Hindlimb muscle (tissue), 1 donor: ENCODE results near the gene BACH2. TPM values are rescaled to one million over a fixed set of nuclear protein-coding genes. Genes with fewer than 3 reads are reported as not detected.
A peak's percentile ranks its signal among the peaks of the same experiment; 100 is the strongest.
"Not testable (repeated sequence)": the region's sequence is repeated elsewhere in the genome, so short reads cannot be mapped to it uniquely, and the experiment has no call there.

Experiments used
- DNase-seq: peaks from one replicate; pipeline ENCODE4 v3.0.0-alpha.2; 2013
- polyA plus RNA-seq: library from polyadenylated mRNA; unstranded; fragments of 120-200 nt; gene quantifications from one replicate; pipeline ENCODE4 v1.2.1, GENCODE V29; 2013; ENCODE audit not compliant: insufficient read length

Gene BACH2
- polyA plus RNA-seq, result 6.0 TPM

- DNase-seq, result peak; percentile 91
These were observed at the start of gene BACH2 for GRCh38 chr6:90296341-90297114. Gene BACH2, minus strand, starts transcription at chr6:90296843. Its CDS starts 287,999 bp downstream, at chr6:90008844.

GRCh38 chr6:90343576-90343975, 46.9 kb upstream of the BACH2 start:
- no peak for DNase-seq

- DNase-seq, result no peak
These were observed 41.8 kb upstream of the BACH2 start for GRCh38 chr6:90338409-90338808.

DNA sequence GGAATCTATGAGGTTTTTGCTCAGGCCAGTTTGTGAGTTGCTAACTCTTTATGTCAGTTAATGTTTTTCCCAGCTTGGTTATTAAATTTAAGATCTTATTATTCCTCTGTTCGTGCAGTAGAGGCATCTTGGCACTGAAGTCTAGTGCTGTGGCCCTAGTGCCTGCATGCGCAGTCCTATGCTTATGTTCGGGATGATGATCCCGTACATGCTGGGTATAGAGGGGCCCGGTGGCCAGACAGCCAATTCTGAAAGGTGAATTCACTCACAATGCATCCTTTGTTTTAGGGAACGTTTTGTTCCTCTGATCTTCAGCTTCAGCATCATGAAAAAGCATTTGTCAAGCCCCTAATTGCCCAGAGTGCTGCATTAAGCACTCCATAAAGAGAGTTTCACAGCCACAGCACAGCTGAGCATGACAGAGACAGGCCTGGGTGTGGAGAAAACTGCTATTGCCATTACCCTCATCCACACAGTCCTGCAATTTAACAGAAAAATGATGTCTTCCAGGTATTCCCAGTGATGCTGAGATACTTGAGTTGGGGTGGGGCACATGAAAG, 39.8 kb upstream of the BACH2 start:
- DNase-seq, result no peak

DNA sequence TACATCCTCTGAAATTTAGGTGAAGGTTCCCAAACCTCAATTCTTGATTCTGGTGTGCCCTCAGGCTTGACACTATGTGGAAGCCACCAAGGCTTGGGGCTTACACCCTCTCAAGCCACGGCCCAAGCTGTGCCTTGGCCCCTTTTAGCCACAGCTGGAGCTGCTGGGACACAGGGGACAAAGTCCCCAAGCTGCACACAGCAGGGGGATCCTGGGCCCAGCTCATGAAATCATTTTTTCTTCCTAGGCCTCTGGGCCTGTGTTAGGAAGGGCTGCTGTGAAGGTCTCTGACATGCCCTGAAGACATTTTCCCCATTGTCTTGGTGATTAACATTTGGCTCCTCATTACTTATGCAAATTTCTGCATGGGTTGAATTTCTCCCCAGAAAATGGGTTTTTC, 37.3 kb upstream of the BACH2 start:
- DNase-seq, result no peak

DNA sequence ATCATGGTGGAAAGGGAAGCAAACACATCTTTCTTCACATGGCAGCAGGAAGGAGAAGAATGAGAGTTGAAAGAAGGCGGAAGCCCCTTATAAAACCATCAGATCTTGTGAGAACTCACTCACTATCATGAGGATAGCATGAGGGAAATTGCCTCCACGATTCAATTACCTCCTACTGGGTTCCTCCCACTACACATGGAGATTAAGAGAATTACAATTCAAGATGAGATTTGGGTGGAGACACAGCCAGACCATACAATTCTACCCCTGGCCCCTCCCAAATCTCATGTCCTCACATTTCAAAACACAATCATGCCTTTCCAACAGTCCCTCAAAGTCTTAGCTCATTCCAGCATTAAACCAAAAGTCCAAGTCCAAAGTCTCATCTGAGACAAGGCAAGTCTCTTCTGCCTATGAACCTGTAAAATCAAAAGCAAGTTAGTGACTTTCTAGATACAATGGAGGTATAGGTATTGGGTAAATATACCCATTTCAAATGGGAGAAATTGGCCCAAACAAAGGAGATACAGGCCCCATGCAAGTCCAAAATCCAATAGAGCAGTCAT, 36.4 kb upstream of the BACH2 start:
- DNase-seq, result not testable (repeated sequence)

- DNase-seq, result no peak
These were observed 32.9 kb upstream of the BACH2 start for GRCh38 chr6:90329386-90330077.

GRCh38 chr6:90328004-90328403, 31.4 kb upstream of the BACH2 start:
- no peak for DNase-seq

- no peak for DNase-seq
These were observed 29.9 kb upstream of the BACH2 start for GRCh38 chr6:90326404-90327057.

- no peak for DNase-seq
These were observed 27.1 kb upstream of the BACH2 start for GRCh38 chr6:90323706-90324105.

GRCh38 chr6:90322976-90323474, 26.4 kb upstream of the BACH2 start:
- DNase-seq, result no peak

- no peak for DNase-seq
These were observed 23.5 kb upstream of the BACH2 start for GRCh38 chr6:90319979-90320685.

- DNase-seq, result no peak
These were observed 22.4 kb upstream of the BACH2 start for GRCh38 chr6:90319044-90319443.

GRCh38 chr6:90315986-90316385, 19.3 kb upstream of the BACH2 start:
- no peak for DNase-seq

DNA sequence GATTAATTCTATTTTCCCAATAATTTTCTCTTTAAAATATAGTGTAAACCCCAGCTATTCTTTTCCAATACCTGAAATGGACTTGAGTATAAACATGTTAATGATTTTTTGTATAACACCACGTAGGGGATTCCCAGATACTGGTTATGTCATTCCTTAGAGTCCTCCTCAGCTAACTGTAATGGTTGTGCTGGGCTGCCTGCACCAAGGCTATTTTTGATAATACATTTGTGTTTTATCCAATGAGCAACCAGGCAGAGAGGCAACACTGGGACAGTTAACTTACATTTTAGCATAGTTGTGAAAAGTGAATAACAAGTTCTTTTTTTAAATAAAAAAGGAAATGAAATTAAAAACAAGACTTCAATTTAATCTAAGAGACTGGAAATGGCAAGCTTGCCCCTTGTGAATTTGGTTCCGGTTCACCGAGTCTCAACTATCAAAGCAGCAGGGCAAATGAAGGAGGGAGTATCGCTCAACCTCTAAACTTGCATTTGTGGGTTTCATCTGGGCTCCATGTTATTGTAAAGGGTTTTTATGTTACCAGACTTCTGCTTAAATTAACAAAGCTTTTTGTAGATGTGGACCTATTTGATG, 18.8 kb upstream of the BACH2 start:
- DNase-seq, result no peak

GRCh38 chr6:90314514-90314913, 17.9 kb upstream of the BACH2 start:
- DNase-seq, result no peak

- DNase-seq, result no peak
These were observed 14.9 kb upstream of the BACH2 start for GRCh38 chr6:90311569-90311968.

DNA sequence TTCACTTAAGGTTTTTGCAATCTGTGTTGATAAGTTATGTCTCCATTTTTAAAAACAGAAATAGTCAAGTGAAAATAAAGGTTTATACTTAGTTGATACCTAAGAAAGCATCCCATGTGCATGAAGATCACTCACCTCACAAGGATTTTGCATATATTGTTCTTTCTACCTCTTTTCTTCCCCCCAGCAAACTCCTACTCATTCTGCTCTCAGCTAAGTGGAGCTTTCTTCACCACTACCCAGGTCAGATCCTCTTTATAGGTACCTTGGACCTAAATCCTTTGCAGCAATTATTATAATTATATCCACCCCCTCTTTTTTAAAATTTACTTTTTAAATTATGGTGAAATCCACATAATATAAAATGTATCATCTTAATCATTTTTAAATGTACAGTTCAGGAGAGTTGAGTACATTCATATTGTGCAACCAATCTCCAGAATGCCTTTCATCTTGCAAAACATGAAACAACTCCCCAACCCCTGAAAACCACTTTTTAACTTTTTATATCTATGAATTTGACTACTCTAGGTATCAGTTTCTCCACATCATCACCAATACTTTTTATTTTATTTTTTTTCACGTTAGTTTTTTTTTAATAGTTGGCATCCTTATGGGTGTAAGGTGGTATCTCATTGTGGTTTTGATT, 9.3 kb upstream of the BACH2 start:
- no peak for DNase-seq

GRCh38 chr6:90304308-90304707, 7.7 kb upstream of the BACH2 start:
- no peak for DNase-seq

GRCh38 chr6:90303039-90303438, 6.4 kb upstream of the BACH2 start:
- no peak for DNase-seq

DNA sequence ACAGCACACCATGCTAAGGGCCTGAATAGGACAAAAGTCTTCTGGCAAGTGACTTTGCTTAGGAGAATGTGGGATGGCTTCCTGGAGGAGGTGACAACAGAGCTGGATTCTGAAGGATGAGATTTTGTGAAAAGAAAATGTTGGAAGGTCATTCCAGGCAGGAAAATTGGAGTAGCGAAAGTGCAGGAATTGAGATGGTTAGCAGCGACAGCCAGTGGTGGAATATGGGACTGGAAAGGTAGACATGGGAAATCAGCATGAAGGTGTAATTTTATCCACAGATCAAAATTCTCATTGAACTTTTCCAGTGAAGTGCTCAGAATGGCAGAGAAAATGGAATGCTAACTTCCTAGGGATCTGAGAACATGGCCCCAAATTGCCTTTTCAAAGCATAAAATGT, 5.7 kb upstream of the BACH2 start:
- no peak for DNase-seq
